Measurements from ENCODE around the gene ATAD5.

ATAD5 gene

DNA sequence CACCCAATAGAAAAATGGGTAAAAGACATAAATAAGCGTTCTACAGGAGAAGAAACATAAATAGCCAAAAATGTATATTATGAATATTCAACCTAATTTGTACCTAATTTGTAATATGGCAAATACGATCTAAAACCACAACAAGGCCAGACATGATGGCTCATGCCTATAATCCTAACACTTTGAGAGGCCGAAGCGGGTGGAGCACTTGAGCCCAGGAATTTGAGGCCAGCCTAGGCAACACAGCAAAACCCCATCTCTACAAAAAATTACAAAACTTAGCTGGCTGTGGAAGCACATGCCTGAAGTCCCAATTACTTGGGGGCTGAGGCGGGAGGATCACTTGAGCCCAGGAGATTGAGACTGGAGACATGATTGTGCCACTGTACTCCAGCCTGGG, 37.4 kb upstream of the ATAD5 start:
- Histone ChIP-seq H3K9me3 (ENCODE audit: severe bottlenecking) (no peaks in the 10 kb centered on the region), H3K4me3 (ENCODE audit: low read depth, low read length) (no peak overlapping the region), H3K27ac (no peak overlapping the region; the same call in 1 of the 2 replicates), H3K36me3 (peaks cover 73% of the 10 kb centered on the region), H3K27me3 (ENCODE audit: insufficient read depth, low read depth, severe bottlenecking) (no peaks in the 10 kb centered on the region)
- TF ChIP-seq, protein P1, sequence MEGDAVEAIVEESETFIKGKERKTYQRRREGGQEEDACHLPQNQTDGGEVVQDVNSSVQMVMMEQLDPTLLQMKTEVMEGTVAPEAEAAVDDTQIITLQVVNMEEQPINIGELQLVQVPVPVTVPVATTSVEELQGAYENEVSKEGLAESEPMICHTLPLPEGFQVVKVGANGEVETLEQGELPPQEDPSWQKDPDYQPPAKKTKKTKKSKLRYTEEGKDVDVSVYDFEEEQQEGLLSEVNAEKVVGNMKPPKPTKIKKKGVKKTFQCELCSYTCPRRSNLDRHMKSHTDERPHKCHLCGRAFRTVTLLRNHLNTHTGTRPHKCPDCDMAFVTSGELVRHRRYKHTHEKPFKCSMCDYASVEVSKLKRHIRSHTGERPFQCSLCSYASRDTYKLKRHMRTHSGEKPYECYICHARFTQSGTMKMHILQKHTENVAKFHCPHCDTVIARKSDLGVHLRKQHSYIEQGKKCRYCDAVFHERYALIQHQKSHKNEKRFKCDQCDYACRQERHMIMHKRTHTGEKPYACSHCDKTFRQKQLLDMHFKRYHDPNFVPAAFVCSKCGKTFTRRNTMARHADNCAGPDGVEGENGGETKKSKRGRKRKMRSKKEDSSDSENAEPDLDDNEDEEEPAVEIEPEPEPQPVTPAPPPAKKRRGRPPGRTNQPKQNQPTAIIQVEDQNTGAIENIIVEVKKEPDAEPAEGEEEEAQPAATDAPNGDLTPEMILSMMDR (IDR thresholded peaks at IDR 0.05; ENCODE audit: low read depth, low read length): no peak
- no peak for DNase-seq

DNA sequence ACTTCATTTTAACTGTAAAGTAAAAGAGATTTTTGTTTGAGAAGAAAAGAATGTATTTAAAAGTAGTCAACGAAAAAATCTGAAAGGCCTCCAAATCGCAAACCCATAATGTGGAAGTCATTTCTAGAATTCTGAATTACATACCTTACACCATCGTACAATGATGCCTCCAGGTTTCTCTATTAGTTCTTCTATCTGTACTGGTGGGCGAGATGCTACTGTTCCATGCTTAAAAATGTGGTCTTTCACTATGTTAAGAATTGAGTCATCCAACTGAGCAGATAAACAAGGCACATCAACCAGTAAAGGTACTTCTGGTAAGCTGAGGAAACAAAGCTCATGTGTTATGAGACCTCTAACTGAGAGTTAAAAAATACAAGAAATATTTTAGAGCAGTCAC, 35.8 kb upstream of the ATAD5 start:
- Histone ChIP-seq H3K36me3 (peaks cover 70% of the 10 kb centered on the region), H3K27me3 (ENCODE audit: insufficient read depth, low read depth, severe bottlenecking) (no peaks in the 10 kb centered on the region), H3K27ac (no peak overlapping the region), H3K9me3 (ENCODE audit: severe bottlenecking) (no peaks in the 10 kb centered on the region), H3K4me3 (ENCODE audit: low read depth, low read length) (no peak overlapping the region)
- TF ChIP-seq, protein P1 (IDR thresholded peaks at IDR 0.05; ENCODE audit: low read depth, low read length): no peak
- DNase-seq: no peak

DNA sequence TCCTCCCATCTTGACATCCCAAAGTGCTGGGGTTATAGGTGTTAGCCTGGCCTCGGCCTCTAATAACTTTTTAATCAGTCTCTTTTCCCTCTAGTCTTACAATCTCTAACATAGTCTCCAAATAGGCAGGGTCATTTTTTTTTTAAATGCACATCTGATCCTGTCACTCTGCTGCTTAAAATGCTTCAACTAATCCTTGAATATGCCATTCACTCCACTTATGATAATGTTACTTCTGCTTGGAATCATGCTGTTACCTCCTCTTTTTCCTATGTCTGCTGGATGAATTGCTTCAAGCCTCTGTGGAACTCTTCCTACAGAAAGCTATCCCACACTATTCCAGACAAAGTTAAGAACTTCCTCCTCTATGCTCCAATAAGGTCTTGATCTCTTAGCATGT, 30.1 kb upstream of the ATAD5 start:
- H3K27ac ChIP-seq: no peak overlapping the region
- DNase-seq: no peak
- TF ChIP-seq, protein P1 (IDR thresholded peaks at IDR 0.05; ENCODE audit: low read depth, low read length): no peak
- no peaks in the 10 kb centered on the region for H3K27me3 ChIP-seq (ENCODE audit: insufficient read depth, low read depth, severe bottlenecking)
- no peak overlapping the region for H3K4me3 ChIP-seq (ENCODE audit: low read depth, low read length)
- H3K9me3 ChIP-seq (ENCODE audit: severe bottlenecking): no peaks in the 10 kb centered on the region
- H3K36me3 ChIP-seq: peaks cover 50% of the 10 kb centered on the region

DNA sequence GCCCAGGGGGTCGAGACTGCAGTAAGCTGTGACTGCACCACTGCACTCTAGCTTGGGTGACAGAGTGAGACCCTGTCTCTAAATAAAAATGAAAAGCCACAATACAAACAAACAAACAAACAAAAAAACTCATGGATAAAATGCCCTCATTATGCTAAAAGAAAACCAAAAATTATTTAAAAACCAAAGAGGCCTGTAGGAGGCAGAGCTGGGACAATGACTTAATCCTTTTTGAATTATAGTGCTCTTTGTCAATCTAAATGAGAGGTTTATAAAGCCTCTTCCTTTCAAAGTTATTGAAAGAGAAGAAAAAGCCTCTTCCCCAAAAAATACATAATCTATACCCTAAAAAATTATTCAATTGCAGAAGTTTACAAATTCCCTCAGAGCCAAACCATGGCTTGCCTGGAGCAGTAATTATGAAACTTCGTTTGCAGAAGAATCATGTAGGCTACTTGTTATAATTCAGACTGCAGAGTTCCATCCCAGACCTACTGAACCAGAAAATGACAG, 25.8 kb upstream of the ATAD5 start:
- H3K27ac ChIP-seq: no peak overlapping the region
- no peaks in the 10 kb centered on the region for H3K9me3 ChIP-seq (ENCODE audit: severe bottlenecking)
- no peak for DNase-seq
- peaks cover 39% of the 10 kb centered on the region for H3K36me3 ChIP-seq
- H3K4me3 ChIP-seq (ENCODE audit: low read depth, low read length): no peak overlapping the region
- no peaks in the 10 kb centered on the region for H3K27me3 ChIP-seq (ENCODE audit: insufficient read depth, low read depth, severe bottlenecking)
- TF ChIP-seq, protein P1 (IDR thresholded peaks at IDR 0.05; ENCODE audit: low read depth, low read length): no peak

DNA sequence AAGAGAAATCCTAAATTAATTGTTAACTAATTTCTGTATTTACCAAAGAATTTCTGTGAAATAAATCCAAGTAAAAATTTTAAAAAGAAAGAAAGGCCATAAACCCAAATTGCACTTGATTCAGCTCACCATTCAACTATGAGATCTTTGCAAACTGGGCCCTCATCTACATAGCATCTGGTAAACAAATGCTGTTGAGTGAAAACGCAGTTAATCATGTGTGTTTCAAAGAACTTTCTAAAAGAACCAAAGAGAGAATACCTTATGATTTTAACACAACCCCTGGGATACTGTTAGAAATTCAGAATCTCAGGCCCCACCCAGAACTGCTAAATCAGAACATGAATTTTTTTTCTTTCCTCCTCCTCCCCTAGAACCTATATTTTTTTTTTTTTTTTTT, 23.9 kb upstream of the ATAD5 start:
- Histone ChIP-seq H3K4me3 (ENCODE audit: low read depth, low read length) (no peak overlapping the region), H3K27ac (no peak overlapping the region)
- no peak for DNase-seq

More for the DNA sequence above, 23.9 kb upstream of the ATAD5 start:
- TF ChIP-seq, protein P1 (IDR thresholded peaks at IDR 0.05; ENCODE audit: low read depth, low read length): no peak
- no peaks in the 10 kb centered on the region for H3K27me3 ChIP-seq (ENCODE audit: insufficient read depth, low read depth, severe bottlenecking)
- H3K36me3 ChIP-seq: peaks cover 26% of the 10 kb centered on the region
- H3K9me3 ChIP-seq (ENCODE audit: severe bottlenecking): no peaks in the 10 kb centered on the region

Data from WERI-Rb-1 (cell line).